Measurements from ENCODE around the gene ZNF628. TPM values are rescaled to one million over a fixed set of nuclear protein-coding genes. Genes with fewer than 3 reads are reported as not detected.

The ZNF628 gene
- total RNA-seq, 4 donors from 2014 or later: 5.4 to 17.9 (median 12.2) TPM

- no peak for TF ChIP-seq CTCF (IDR thresholded peaks at IDR 0.05)
- TF ChIP-seq POLR2A (IDR thresholded peaks at IDR 0.05): no peak
- 1 to 2% methylated on average over 17 of the region's 72 CpGs for WGBS, 2 donors
- no peak for DNase-seq (ENCODE audit: low spot score in 2 of 2)
- no peak overlapping the region for H3K4me3 ChIP-seq (ENCODE audit: low read depth, poor library complexity, severe bottlenecking)
- intact Hi-C loops (cut with DNase I; ENCODE audit: low total_unique reads): no loop called here
Measured at GRCh38 chr19:55442372-55442961, 34.0 kb upstream of the ZNF628 start.

GRCh38 chr19:55443045-55443823 is 33.2 kb upstream of the ZNF628 start, which contains the start of gene SHISA7:
SHISA7 (minus strand) TSS chr19:55443300; CDS start chr19:55442863, 437 bp downstream.
- intact Hi-C loops (cut with DNase I; ENCODE audit: low total_unique reads): no loop called here
- TF ChIP-seq POLR2A (IDR thresholded peaks at IDR 0.05) (no peak), CTCF (IDR thresholded peaks at IDR 0.05) (no peak)
- 1% methylated on average over 43 of the region's 43 CpGs for WGBS, 2 donors
- H3K4me3 ChIP-seq (ENCODE audit: low read depth, poor library complexity, severe bottlenecking): no peak within 1 kb of the TSS
- DNase-seq (ENCODE audit: low spot score in 2 of 2): no peak

DNA sequence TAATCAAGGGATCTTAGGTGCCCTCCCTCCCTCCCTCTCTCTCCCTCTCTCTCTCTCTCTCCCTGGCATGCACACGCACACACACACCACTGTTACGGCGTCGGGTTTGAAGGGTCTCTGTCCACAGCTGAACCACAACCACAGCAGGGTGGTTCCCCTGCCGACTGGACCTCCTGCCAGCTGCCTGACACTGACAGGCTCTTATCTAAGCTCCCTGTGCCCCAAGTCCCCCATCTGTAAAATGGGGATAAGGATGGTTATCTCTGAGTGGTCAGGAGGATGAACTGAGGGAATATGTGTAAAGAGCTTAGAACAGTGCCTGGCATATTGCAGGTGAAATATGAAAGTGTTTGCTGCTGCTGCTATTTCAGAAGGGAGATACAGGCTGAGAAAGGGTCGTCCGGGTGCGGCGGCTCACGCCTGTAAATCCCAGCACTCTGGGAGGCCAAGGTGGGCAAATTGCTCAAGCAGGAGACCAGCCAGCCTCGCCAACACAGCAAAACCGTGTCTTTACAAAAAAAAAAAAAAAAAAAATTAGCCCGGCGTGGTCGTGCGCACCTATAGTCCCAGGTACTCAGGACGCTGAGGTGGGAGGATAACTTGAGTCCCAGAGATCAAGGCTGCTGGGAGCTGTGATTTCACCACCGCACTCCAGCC is 32.5 kb upstream of the ZNF628 start:
- 29 to 44% methylated on average over 18 of the region's 18 CpGs for WGBS, 2 donors
- intact Hi-C loops (cut with DNase I; ENCODE audit: low total_unique reads): no loop called here
- TF ChIP-seq POLR2A (IDR thresholded peaks at IDR 0.05): no peak
- TF ChIP-seq CTCF (IDR thresholded peaks at IDR 0.05): no peak

DNA sequence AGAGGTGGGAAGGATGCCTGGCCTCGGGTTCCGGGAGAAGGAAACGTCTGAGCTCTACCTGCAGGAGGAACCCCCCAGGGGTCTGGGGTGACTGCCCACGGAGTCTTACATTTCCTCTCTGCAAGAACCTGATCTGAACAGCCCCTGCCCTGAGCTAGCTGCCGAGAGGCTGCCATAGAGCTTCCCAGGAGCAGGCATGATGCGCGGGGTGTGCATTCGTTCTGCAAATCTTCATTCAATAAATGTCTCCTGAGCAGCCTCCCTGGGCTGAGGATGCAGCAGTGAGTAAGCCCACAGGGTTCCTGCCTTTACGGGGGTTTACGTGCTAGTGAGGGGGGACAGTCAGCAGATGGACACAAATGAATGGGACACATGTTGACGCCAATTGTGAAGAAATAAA is 31.8 kb upstream of the ZNF628 start:
- 35 to 47% methylated on average over 10 of the region's 11 CpGs for WGBS, 2 donors
- TF ChIP-seq CTCF (IDR thresholded peaks at IDR 0.05): no peak
- no peak for TF ChIP-seq POLR2A (IDR thresholded peaks at IDR 0.05)
- intact Hi-C loops (cut with DNase I; ENCODE audit: low total_unique reads): no loop called here
- DNase-seq (ENCODE audit: low spot score in 2 of 2): no peak
- no peak overlapping the region for H3K4me3 ChIP-seq (ENCODE audit: low read depth, poor library complexity, severe bottlenecking)

More for the DNA sequence above, 32.5 kb upstream of the ZNF628 start:
- no peak for DNase-seq (ENCODE audit: low spot score in 2 of 2)
- no peak overlapping the region for H3K4me3 ChIP-seq (ENCODE audit: low read depth, poor library complexity, severe bottlenecking)

DNA sequence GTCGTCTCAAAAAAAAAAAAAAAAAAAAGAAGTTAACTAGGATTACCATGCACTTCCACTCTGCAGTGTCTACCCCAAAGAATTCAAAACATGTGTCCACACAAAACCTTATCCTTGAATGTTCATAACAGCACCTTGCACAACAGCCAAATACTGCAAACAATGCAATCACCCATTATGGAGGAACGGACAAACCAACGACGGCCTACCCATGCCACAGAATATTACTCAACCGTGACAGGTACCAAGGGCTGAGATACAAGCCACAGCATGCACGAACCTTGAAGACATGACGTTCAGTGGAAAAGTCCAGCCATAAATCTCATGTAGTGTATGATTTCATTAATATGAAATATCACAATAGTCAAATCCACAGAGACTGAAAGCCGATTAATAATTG is 30.4 kb upstream of the ZNF628 start:
- intact Hi-C loops (cut with DNase I; ENCODE audit: low total_unique reads): no loop called here
- no peak for TF ChIP-seq CTCF (IDR thresholded peaks at IDR 0.05)
- no peak for TF ChIP-seq POLR2A (IDR thresholded peaks at IDR 0.05)
- H3K4me3 ChIP-seq (ENCODE audit: low read depth, poor library complexity, severe bottlenecking): no peak overlapping the region
- no peak for DNase-seq (ENCODE audit: low spot score in 2 of 2)
- WGBS, 2 donors: 34 to 37% methylated on average over 8 of the region's 8 CpGs
